Peyer's patch (tissue), 4 donors: ENCODE data around the gene AOAH. TPM values are rescaled to one million over a fixed set of nuclear protein-coding genes. Genes with fewer than 3 reads are reported as not detected.

Experiments
- DNase-seq, 3 donors: peaks; one replicate each; pipeline ENCODE4 v3.0.0-alpha.2; 2017 to 2019
- H3K27ac ChIP-seq, 4 donors: fragments of 200-600 bp; sonication (generic); one replicate each; pipeline ENCODE4 v1.5.1; 2016 to 2019
- H3K27me3 ChIP-seq, 2 donors: fragments of 200-600 bp; sonication (generic); one replicate each; pipeline ENCODE4 v1.5.1; 2019
- H3K36me3 ChIP-seq, 3 donors: fragments of 200-600 bp; sonication (generic); one replicate each; pipeline ENCODE4 v1.5.1; 2016 to 2019
- H3K4me1 ChIP-seq, 4 donors: fragments of 200-600 bp; sonication (generic); one replicate each; pipeline ENCODE4 v1.5.1; 2016 to 2019
- H3K4me3 ChIP-seq, 4 donors: fragments of 200-600 bp; sonication (generic); 1 replicate in 3 of 4; 2 replicates in 1 of 4; pipeline ENCODE4 v1.5.1; 2016 to 2019; ENCODE audit warnings: mild to moderate bottlenecking in 1 of 4
- H3K9me3 ChIP-seq, 4 donors: fragments of 200-600 bp; sonication (generic); one replicate each; pipeline ENCODE4 v1.5.1; 2016 to 2019; ENCODE audit warnings: mild to moderate bottlenecking in 1 of 4
- CTCF ChIP-seq, 6 experiments: fragments of 450-650 bp in 4 of 6; fragments of 200-600 bp in 2 of 6; sonication (generic) in 1 of 6; IDR thresholded peaks; one replicate each; pipeline ENCODE4 v1.5.1; 2017 to 2019; ENCODE audit warnings: antibody characterized with exemption in 6 of 6, mild to moderate bottlenecking in 3 of 6, moderate library complexity in 1 of 6
- POLR2A ChIP-seq, 2 donors: fragments of 450-650 bp; IDR thresholded peaks; one replicate each; pipeline ENCODE4 v1.5.1; 2017; ENCODE audit warnings: antibody characterized with exemption in 2 of 2, mild to moderate bottlenecking in 2 of 2, moderate library complexity in 2 of 2
- total RNA-seq, 4 donors: library from RNA; depleted of rRNA; stranded (reverse); fragments of >200 nt; gene quantifications; one replicate each; pipeline ENCODE4 v1.1.0, GENCODE V29; 2016

Gene AOAH
- total RNA-seq, 4 donors from 2014 or later, result 33.3 to 60.2 (median 43.6) TPM

- Histone ChIP-seq H3K36me3 (peaks cover 0 to 9% (median 0%) of the 10 kb centered on the region in 3 donors), H3K27ac (no peak overlapping the region), H3K9me3 (no peaks in the 10 kb centered on the region), H3K4me1 (no peaks in the 10 kb centered on the region), H3K27me3 (no peaks in the 10 kb centered on the region), H3K4me3 (no peak overlapping the region)
- DNase-seq, result no peak
- TF ChIP-seq POLR2A (IDR thresholded peaks at IDR 0.05) (no peak), CTCF (IDR thresholded peaks at IDR 0.05) (no peak)
Observed at GRCh38 chr7:36635091-36635490, 89.2 kb downstream of the AOAH start.

GRCh38 chr7:36633377-36633776, 90.9 kb downstream of the AOAH start:
- no peaks in the 10 kb centered on the region for H3K27me3 ChIP-seq
- no peak for DNase-seq
- TF ChIP-seq POLR2A (IDR thresholded peaks at IDR 0.05) (no peak), CTCF (IDR thresholded peaks at IDR 0.05) (no peak)
- no peak overlapping the region for H3K27ac ChIP-seq
- no peaks in the 10 kb centered on the region for H3K4me1 ChIP-seq
- H3K4me3 ChIP-seq, result no peak overlapping the region
- H3K9me3 ChIP-seq, result no peaks in the 10 kb centered on the region
- H3K36me3 ChIP-seq, result peaks cover 0 to 9% (median 0%) of the 10 kb centered on the region in 3 donors

GRCh38 chr7:36630112-36630650, 94.1 kb downstream of the AOAH start:
- H3K27ac ChIP-seq, result no peak overlapping the region
- no peak overlapping the region for H3K4me3 ChIP-seq
- H3K27me3 ChIP-seq, result no peaks in the 10 kb centered on the region
- DNase-seq, result no peak
- H3K36me3 ChIP-seq, result peaks cover 0 to 9% (median 0%) of the 10 kb centered on the region in 3 donors
- no peaks in the 10 kb centered on the region for H3K9me3 ChIP-seq
- TF ChIP-seq POLR2A (IDR thresholded peaks at IDR 0.05) (no peak), CTCF (IDR thresholded peaks at IDR 0.05) (no peak)
- no peaks in the 10 kb centered on the region for H3K4me1 ChIP-seq

GRCh38 chr7:36629351-36629750, 94.9 kb downstream of the AOAH start:
- Histone ChIP-seq H3K27ac (no peak overlapping the region), H3K27me3 (no peaks in the 10 kb centered on the region), H3K36me3 (peaks cover 0 to 9% (median 0%) of the 10 kb centered on the region in 3 donors), H3K9me3 (no peaks in the 10 kb centered on the region), H3K4me1 (no peaks in the 10 kb centered on the region), H3K4me3 (no peak overlapping the region)
- no peak for TF ChIP-seq CTCF (IDR thresholded peaks at IDR 0.05)
- TF ChIP-seq POLR2A (IDR thresholded peaks at IDR 0.05), result no peak
- DNase-seq, result no peak

- TF ChIP-seq POLR2A (IDR thresholded peaks at IDR 0.05) (no peak), CTCF (IDR thresholded peaks at IDR 0.05) (no peak)
- Histone ChIP-seq H3K27me3 (no peaks in the 10 kb centered on the region), H3K4me1 (no peaks in the 10 kb centered on the region), H3K27ac (no peak overlapping the region), H3K36me3 (peaks cover 0 to 9% (median 0%) of the 10 kb centered on the region in 3 donors), H3K9me3 (no peaks in the 10 kb centered on the region), H3K4me3 (no peak overlapping the region)
- no peak for DNase-seq
Observed at GRCh38 chr7:36627836-36628235, 96.5 kb downstream of the AOAH start.

GRCh38 chr7:36626111-36626510, 98.2 kb downstream of the AOAH start:
- no peak for TF ChIP-seq POLR2A (IDR thresholded peaks at IDR 0.05)
- DNase-seq, result no peak
- no peak overlapping the region for H3K27ac ChIP-seq
- H3K4me1 ChIP-seq, result no peaks in the 10 kb centered on the region
- peaks cover 0 to 8% (median 0%) of the 10 kb centered on the region in 3 donors for H3K36me3 ChIP-seq
- H3K27me3 ChIP-seq, result no peaks in the 10 kb centered on the region
- H3K4me3 ChIP-seq, result no peak overlapping the region
- H3K9me3 ChIP-seq, result no peaks in the 10 kb centered on the region
